GM12801 (cell line): ENCODE data around the gene TBC1D25.

ENCODE experiments used
- CTCF ChIP-seq: IDR thresholded peaks from one replicate; pipeline ENCODE4 v1.5.1; 2011; ENCODE audit warnings: control low read depth; ENCODE audit not compliant: insufficient read length; ENCODE audit errors: extremely low read depth

Gene TBC1D25

GRCh38 chrX:48597353-48598264, 58.1 kb downstream of the TBC1D25 start, which contains the start of gene WDR13:
WDR13 (plus strand) TSS chrX:48597492; CDS start chrX:48597997, 505 bp downstream.
- TF ChIP-seq CTCF, result no peak

- TF ChIP-seq CTCF, result no peak
Observed at GRCh38 chrX:48598614-48599013, 59.1 kb downstream of the TBC1D25 start.

- no peak for TF ChIP-seq CTCF
Observed at GRCh38 chrX:48599341-48599740, 59.8 kb downstream of the TBC1D25 start.

- no peak for TF ChIP-seq CTCF
Observed at GRCh38 chrX:48600226-48600625, 60.7 kb downstream of the TBC1D25 start.

- no peak for TF ChIP-seq CTCF
Observed at GRCh38 chrX:48601741-48602394, 62.4 kb downstream of the TBC1D25 start.

- TF ChIP-seq CTCF, result no peak
Observed at GRCh38 chrX:48604701-48605100, 65.2 kb downstream of the TBC1D25 start.

GRCh38 chrX:48606091-48606490, 66.6 kb downstream of the TBC1D25 start:
- no peak for TF ChIP-seq CTCF
